ENCODE data around the gene FXR2. TPM values are rescaled to one million over a fixed set of nuclear protein-coding genes. Genes with fewer than 3 reads are reported as not detected.

Gene FXR2
- total and polyA plus RNA-seq, 10 of the 15 experiments (the other 5 are each of a cell fraction or from before 2014, with no cell fraction given), result 1.6 to 33.3 (median 22.0) TPM

DNA sequence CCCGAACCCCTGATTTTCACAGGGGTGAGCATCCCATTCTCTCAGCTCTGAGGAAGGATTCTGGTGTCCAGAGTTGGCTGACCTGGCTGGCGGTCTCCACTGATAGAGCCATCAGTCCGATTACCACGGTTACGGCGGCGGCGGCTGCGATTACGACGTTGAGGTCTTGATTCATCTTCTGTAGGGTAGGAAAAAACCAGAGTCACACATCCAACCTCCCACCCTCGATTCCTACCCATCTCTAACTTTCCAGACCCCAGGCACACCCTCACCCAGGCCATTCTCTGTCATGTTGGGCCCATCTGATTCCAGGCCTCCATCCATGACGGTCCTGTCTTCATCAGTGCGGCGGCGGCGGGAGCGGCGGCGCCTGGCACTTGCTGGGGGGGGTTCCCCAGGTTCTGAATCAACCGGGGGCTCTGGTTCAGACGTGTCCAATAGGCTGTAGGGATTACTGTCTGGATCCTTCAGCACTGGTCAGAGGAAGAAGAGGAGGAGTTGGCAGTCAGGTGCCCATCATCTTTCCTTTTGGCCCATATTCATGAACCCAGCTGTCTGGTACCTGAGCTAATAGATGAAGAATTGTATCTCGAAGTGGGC lies 22.2 kb downstream of the FXR2 start:
- Histone ChIP-seq H3K9me3 (replicated peaks; ENCODE audit: control insufficient read depth, insufficient read depth, low read length) (no peaks in the 10 kb centered on the region), H4K20me1 (ENCODE audit: control insufficient read depth, insufficient read depth) (no peaks in the 10 kb centered on the region; the same call in 1 of the 2 replicates), H2AFZ (ENCODE audit: control insufficient read depth, low read depth, low read length) (no peak overlapping the region), H3K4me3 (no peak overlapping the region), H3K79me2 (ENCODE audit: control insufficient read depth, insufficient read depth, low read length) (no peaks in the 10 kb centered on the region), H3K9ac (ENCODE audit: control insufficient read depth, insufficient read depth, low read length) (no peak overlapping the region), H3K4me1 (ENCODE audit: control insufficient read depth, insufficient read depth, low read length) (no peaks in the 10 kb centered on the region), H3K36me3 (ENCODE audit: control insufficient read depth in 2 of 2, insufficient read depth in 2 of 2, low read length in 1 of 2) (peaks cover 24 to 29% of the 10 kb centered on the region in 2 experiments), H3K27ac (ENCODE audit: control insufficient read depth, insufficient read depth) (no peak overlapping the region), H3K27me3 (replicated peaks in 1 of 2; ENCODE audit: control insufficient read depth in 2 of 2, insufficient read depth in 2 of 2, low read length in 1 of 2) (no peaks in the 10 kb centered on the region), H3K4me2 (ENCODE audit: control insufficient read depth, insufficient read depth) (no peak overlapping the region)
- ChIA-PET CTCF (interaction anchor here (1.6 to 2.4 kb wide), 2 partner anchors 9 to 95 kb away, joined by 3 to 5 read pairs; partner anchors contain the start of genes MPDU1, TP53 and WRAP53), POLR2A (no interaction called here), SMC1A (ENCODE audit: uncharacterized antibody, unreplicated experiment) (interaction anchor here (0.6 to 1.2 kb wide), 2 partner anchors 38 to 666 kb away, joined by 3 to 4 read pairs; no protein-coding TSS in a partner anchor), RAD21 (ENCODE audit: unreplicated experiment) (no interaction called here)
- intact Hi-C loops (cut with micrococcal nuclease; ENCODE audit: unreplicated experiment) (no loop called here), in situ Hi-C loops (cut with MboI) (no loop called here)
- FAIRE-seq, result no peak
- DNase-seq (ENCODE audit: low read depth, low spot score), result no peak
- no peak for ATAC-seq
- no TSS peak for BruUV-seq (replicated peaks)
- TF ChIP-seq KAT2A (conservative IDR thresholded peaks at IDR 0.05; ENCODE audit: control insufficient read depth, low read depth, low read length) (no peak), NKRF (conservative IDR thresholded peaks at IDR 0.05) (no peak), YY1 (IDR thresholded peaks at IDR 0.05; ENCODE audit: low read depth, low read length) (no peak), SPI1 (IDR thresholded peaks at IDR 0.05; ENCODE audit: borderline replicate concordance, insufficient read depth, low read depth, low read length) (no peak), NFXL1 (IDR thresholded peaks at IDR 0.05; ENCODE audit: borderline replicate concordance) (no peak), SMAD1 (IDR thresholded peaks at IDR 0.05; ENCODE audit: low read depth, partially characterized antibody) (no peak), JUNB (IDR thresholded peaks at IDR 0.05) (no peak), POU2F2 (IDR thresholded peaks at IDR 0.05; ENCODE audit: borderline replicate concordance, low read depth, low read length) (no peak), SREBF2 (IDR thresholded peaks at IDR 0.05; ENCODE audit: low read length) (no peak), MAX (IDR thresholded peaks at IDR 0.05; ENCODE audit: low read depth, low read length) (no peak), HDAC2 (IDR thresholded peaks at IDR 0.05) (no peak), ESRRA (IDR thresholded peaks at IDR 0.05; ENCODE audit: low read length) (no peak), FOXK2 (IDR thresholded peaks at IDR 0.05) (no peak), SMARCA5 (IDR thresholded peaks at IDR 0.05) (no peak), PML (IDR thresholded peaks at IDR 0.05; ENCODE audit: low read length) (no peak), CBFB (IDR thresholded peaks at IDR 0.05; ENCODE audit: low read depth) (no peak)
- TF ChIP-seq, protein P1, sequence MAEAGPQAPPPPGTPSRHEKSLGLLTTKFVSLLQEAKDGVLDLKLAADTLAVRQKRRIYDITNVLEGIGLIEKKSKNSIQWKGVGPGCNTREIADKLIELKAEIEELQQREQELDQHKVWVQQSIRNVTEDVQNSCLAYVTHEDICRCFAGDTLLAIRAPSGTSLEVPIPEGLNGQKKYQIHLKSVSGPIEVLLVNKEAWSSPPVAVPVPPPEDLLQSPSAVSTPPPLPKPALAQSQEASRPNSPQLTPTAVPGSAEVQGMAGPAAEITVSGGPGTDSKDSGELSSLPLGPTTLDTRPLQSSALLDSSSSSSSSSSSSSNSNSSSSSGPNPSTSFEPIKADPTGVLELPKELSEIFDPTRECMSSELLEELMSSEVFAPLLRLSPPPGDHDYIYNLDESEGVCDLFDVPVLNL (IDR thresholded peaks at IDR 0.05; ENCODE audit: low read depth, low read length), result no peak
- 93% methylated on average over 23 of the region's 23 CpGs for WGBS (ENCODE audit: insufficient coverage, insufficient replicate concordance, low lambda C conversion rate, missing lambda C conversion rate)
